Right renal pelvis (tissue), 4 donors: ENCODE measurements around the gene DMXL2. TPM values are rescaled to one million over a fixed set of nuclear protein-coding genes. Genes with fewer than 3 reads are reported as not detected.
"Not testable (repeated sequence)": the region's sequence is repeated elsewhere in the genome, so short reads cannot be mapped to it uniquely, and the experiment has no call there.

Experiments used
- DNase-seq, 4 donors: peaks; one replicate each; pipeline ENCODE4 v3.0.0-alpha.2; 2013; ENCODE audit warnings: low read depth in 4 of 4, low spot score in 3 of 4, missing footprints in 1 of 4
- polyA plus RNA-seq, 4 donors: library from polyadenylated mRNA; unstranded; fragments of 120-200 nt; gene quantifications; one replicate each; pipeline ENCODE4 v1.2.1, GENCODE V29; 2013; ENCODE audit not compliant: insufficient read length in 4 of 4

The DMXL2 gene, protein sequence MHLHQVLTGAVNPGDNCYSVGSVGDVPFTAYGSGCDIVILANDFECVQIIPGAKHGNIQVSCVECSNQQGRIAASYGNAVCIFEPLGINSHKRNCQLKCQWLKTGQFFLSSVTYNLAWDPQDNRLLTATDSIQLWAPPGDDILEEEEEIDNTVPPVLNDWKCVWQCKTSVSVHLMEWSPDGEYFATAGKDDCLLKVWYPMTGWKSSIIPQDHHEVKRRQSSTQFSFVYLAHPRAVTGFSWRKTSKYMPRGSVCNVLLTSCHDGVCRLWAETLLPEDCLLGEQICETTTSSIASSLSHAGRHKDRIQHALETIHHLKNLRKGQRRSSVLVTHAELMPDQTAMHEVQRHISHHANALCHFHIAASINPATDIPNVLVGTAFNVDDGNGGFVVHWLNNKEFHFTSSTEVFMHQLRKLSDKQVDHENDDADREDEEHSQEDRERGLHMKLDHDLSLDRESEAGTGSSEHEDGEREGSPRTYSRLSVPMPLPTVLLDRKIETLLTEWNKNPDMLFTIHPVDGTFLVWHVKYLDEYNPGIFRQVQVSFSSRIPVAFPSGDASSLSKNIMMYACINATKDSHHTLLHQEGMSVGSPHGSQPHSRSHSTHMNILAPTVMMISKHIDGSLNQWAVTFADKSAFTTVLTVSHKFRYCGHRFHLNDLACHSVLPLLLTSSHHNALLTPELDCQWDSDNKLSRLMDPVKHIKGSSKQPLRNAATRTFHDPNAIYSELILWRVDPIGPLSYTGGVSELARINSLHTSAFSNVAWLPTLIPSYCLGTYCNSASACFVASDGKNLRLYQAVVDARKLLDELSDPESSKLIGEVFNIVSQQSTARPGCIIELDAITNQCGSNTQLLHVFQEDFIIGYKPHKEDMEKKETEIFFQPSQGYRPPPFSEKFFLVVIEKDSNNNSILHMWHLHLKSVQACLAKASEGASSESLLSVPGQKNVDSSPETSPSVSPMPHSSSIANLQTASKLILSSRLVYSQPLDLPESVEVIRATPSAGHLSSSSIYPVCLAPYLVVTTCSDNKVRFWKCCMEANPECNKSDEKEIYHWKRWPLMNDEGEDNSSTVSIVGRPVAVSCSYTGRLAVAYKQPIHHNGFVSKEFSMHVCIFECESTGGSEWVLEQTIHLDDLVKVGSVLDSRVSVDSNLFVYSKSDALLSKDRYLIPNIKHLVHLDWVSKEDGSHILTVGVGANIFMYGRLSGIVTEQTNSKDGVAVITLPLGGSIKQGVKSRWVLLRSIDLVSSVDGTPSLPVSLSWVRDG (N-terminal part only)
- 10 to 100 TPM; 47.1 to 67.5 (median 53.4) TPM for polyA plus RNA-seq

GRCh38 chr15:51622604-51623370, at the start of gene DMXL2:
Gene DMXL2 (minus strand): TSS chr15:51622771. CDS start chr15:51622545, 226 bp downstream.
- DNase-seq = peak; percentile 75 to 84 (median 80)

DNA sequence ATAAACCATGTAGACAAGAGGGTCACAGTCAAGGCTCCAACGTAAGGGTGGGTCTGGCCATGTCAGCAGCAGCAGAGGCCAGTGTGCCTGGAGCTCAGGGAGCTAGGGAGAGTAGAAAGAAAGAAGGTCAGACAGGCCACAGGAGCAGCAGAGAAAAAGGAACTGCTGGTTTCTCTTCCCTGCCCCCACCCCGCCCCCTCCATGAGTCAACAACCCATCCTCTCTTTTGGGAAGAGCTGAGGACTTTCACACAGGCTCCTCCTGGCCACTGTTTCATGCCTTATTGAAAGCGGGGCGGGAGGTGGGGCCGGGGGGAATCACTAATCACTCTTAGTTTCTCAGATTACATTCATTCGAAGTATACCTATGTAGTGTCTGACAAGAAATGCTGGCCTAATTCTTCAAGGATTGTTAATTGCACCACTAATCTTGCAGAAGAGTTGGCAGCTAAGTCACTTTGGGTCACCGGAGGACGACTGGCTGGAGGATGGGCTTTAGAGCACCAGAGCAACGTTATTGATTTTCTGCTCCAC, 49.6 kb upstream of the DMXL2 start:
- DNase-seq = no peak

GRCh38 chr15:51669381-51669780, 46.8 kb upstream of the DMXL2 start:
- no peak for DNase-seq

DNA sequence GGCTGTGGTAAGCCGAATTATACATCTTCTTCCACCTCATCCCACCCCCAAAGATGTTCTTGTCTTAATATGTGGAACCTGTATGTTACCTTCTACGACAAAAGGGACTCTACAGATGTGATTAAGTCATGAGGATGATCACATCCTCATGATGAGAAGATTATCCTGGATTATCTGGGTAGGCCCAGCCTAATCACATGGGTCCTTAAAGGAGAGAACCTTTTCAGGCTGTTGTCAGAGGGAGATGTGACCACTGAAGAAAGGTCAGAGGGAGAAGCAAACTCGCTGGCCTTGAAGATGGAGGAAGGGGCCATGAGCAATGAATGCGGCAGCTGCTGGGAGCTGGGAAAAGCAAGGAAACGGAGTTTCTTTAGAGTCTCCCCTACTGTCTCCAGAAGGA, 45.9 kb upstream of the DMXL2 start:
- DNase-seq = no peak

DNA sequence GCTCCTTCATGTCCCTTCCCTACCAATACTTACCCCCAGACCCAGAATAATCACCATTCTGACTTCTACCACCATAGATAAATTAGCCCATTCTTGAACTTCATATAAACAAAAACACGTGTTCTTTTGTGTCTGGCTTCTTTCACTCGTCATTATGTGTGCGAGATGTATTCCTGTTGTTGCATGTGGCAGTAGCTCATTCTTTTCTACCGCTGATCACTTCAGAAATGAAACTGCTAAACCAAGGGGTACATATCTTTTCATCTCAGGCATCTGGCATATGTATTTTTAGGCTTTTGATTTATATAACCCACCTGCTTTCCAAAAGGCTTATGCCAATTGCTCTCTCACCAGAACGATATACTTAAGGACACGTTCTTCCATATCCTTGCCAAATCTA, 44.9 kb upstream of the DMXL2 start:
- DNase-seq = no peak

GRCh38 chr15:51661072-51661471, 38.5 kb upstream of the DMXL2 start:
- no peak for DNase-seq

DNA sequence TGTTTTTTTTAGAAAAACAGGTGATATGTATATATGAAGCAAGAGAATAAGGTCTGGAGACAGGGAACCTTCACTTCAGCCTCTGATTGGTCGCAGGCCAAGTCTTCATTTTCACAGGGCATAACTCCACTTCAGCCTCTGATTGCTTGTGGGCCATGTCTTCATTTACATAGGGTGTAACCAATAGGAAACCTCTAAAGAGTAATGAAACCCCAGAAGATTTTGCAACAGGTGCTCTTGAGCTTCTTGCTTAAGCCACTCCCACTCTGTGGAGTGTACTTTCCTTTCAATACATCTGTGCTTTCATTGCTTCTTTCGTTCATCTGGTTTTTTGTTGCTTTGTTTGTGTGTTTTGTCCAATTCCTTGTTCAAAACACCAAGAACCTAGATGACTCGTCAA, 36.1 kb upstream of the DMXL2 start:
- DNase-seq = no peak

DNA sequence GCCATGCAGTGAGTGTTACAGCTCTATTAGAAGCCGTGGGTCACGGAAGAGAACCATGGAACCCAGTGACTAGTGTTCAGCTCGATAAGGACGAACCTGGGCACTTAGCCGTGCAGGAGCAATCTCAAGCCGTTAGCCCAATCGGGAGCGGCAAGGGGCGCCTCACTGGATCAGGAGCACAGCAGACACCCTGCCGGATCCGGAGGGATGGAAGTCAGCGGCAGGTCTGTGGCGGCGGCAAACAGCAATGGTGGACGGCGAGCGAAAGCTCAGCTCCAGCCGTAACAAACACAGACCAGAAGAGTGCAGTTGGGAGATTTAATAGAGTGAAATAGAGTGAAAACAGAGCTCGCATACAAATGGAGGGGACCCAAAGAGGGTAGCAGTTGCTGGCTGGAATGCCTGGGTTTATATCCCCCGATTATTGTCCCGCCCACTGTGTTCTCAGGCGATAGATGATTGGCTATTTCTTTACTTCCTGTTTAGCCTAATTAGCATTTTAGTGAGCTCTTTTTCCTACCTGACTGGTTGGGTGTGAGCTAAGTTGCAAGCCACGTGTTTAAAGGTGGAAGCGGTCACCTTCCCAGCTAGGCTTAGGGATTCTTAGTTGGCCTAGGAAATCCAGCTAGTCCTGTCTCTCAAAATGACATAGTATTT, 33.0 kb upstream of the DMXL2 start:
- not testable (repeated sequence) for DNase-seq

DNA sequence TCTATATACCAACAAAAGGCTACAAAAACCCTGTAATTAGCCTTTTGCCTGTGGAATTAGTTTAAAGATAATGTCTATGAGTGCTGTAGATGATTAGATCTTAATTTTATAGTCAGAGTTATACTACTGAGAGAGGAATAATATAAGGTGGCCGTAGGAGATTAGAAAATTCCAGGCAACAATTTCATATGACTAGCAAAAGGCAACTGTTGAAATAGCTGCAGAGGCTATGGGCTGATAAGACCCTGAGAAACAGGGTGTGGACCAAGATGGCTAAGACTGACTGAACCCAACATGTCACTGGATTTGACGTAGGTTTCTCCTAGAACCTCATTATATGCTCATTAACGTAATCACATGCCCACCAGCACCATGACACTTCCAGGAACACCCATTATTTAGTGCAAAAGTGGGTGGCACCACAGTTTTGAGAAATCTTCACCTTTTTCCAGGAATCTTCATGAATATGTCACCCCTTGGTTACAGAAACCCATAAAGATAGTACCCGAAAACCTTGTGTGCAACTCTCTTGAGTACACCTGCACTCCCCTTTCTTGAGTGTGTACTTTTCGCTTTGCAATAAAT, 29.6 kb upstream of the DMXL2 start:
- no peak for DNase-seq

DNA sequence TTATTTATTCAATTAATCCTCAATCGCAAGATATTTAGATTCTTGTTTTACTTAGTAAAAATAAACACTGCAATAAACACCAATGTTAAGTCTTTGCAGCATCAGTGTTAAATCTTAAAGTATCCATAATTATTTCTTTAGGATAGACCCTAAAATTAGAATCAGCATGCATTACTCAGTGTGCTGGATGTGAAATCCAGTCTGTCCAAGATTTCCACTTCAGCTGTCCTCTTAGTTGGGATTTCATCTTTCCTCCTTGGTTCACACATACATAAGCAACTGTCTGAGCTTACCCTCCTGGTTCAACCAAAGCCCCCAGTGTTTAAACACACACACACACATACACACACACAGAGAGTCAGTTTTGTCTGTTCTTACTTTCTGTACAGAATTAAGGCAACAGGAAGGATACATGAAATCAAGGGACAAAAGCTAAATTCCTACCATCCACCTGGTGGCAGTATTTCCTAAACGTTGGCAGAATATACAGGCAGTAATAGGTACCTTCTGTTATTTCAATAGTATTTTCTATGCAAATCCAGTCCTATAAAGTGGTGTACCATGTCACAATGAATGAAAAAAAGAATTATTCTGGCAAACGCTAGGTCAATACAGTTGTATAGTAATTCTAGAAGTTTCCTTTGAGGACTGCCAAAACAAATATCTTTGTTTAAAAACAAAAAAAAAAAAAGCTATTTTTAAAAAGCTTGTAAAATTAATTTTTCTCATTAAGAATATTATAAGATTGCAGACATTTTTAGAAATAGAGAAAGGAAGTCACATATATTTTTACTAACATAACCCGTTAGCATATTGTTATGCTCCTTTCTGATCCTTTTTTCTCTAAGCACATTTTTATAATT, 27.3 kb upstream of the DMXL2 start:
- DNase-seq = peak; percentile 44 to 57 (median 51)

- DNase-seq = not testable (repeated sequence)
Measured at GRCh38 chr15:51648643-51649042, 26.1 kb upstream of the DMXL2 start.

DNA sequence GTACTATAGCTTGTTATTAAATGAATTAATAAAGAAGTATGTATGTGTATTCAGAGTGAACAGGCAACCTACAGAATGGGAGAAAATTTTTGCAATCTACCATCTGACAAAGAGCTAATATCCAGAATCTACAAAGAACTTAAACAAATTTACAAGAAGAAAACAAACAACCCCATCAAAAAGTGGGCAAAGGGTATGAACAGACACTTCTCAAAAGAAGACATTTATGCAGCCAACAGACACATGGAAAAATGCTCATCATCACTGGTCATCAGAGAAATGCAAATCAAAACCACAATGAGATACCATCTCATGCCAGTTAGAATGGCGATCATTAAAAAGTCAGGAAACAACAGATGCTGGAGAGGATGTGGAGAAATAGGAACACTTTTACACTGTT, 25.5 kb upstream of the DMXL2 start:
- not testable (repeated sequence) for DNase-seq

DNA sequence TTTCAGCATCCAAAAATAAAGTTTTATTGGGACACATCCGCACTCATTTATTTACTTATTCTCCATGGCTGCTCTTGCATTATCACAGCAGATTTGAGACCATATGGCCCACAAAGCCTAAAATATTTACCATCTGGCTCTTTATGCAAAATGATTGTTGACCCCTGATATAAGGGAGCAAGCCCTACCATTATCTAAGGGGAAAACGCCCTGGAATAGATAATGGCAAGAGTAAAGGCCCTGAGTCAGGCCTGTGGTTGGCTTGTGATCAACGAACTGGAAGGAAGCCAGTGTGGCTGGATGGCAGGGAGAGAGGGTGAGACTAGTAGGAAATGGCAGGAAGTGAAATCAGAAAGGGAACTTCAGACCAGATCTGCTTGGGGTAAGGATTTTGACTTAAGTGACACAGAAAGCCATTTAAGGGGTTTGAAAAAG, 24.6 kb upstream of the DMXL2 start:
- no peak for DNase-seq

DNA sequence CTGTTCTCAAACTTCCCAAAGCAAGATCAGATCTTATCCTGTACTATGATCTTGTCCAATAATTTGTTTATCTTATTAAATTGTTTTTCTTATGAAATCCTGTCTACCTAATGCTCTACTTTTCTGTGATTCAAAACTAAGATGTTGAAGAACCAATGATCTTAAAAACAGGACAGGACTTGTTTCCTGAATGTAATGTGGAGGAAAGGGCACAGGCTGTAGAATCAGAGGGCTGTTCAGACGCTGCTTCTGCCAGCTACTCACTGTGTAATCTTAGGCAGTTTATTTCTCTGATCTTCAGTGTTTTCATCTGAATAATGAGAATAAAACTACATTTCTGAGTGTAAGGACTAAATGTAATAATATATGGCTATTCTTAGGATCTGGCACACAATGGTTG, 20.1 kb upstream of the DMXL2 start:
- no peak for DNase-seq

- no peak for DNase-seq
Measured at GRCh38 chr15:51641490-51642130, 19.0 kb upstream of the DMXL2 start.

GRCh38 chr15:51634591-51635198, 12.1 kb upstream of the DMXL2 start:
- no peak for DNase-seq

- no peak for DNase-seq
Measured at GRCh38 chr15:51629612-51630011, 7.0 kb upstream of the DMXL2 start.
